ENCODE data around the gene TMUB2.

Gene TMUB2

GRCh38 chr17:44205962-44206824, 19.4 kb downstream of the TMUB2 start:
- DNase-seq = no peak

GRCh38 chr17:44206825-44207155, 20.0 kb downstream of the TMUB2 start:
- no peak for DNase-seq

GRCh38 chr17:44207319-44207718, 20.5 kb downstream of the TMUB2 start:
- no peak for DNase-seq

- DNase-seq = no peak
Measured at GRCh38 chr17:44207743-44208142, 21.0 kb downstream of the TMUB2 start.

DNA sequence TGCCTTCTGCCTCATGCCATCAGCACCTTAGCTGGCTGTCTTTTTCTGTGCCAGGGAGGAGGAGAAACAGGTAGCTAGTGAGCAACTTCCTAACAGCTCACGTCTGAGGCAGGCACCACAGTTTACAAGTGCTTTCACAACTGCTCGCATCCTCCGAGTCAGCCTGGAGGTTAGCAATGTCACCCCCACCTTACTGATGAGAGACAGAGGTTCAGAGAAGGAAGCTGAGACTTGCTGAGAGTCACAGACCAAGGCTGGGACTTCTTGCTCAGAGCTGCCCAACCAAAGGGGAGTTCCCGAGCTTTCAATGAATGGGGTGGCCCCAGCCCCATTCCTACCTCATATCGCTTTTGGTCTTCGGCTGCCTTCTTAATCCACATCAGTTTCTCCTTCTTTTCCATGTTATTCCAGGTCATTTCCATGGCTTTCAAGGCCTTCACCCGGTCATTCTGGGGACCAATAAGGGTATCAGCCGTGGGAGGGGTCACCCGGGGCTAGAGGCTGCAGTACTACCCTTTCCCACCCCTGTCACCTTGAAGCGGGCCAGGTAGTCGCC, 23.1 kb downstream of the TMUB2 start:
- DNase-seq = no peak

GRCh38 chr17:44210342-44211192, 23.8 kb downstream of the TMUB2 start:
- peak; percentile 86 for DNase-seq

DNA sequence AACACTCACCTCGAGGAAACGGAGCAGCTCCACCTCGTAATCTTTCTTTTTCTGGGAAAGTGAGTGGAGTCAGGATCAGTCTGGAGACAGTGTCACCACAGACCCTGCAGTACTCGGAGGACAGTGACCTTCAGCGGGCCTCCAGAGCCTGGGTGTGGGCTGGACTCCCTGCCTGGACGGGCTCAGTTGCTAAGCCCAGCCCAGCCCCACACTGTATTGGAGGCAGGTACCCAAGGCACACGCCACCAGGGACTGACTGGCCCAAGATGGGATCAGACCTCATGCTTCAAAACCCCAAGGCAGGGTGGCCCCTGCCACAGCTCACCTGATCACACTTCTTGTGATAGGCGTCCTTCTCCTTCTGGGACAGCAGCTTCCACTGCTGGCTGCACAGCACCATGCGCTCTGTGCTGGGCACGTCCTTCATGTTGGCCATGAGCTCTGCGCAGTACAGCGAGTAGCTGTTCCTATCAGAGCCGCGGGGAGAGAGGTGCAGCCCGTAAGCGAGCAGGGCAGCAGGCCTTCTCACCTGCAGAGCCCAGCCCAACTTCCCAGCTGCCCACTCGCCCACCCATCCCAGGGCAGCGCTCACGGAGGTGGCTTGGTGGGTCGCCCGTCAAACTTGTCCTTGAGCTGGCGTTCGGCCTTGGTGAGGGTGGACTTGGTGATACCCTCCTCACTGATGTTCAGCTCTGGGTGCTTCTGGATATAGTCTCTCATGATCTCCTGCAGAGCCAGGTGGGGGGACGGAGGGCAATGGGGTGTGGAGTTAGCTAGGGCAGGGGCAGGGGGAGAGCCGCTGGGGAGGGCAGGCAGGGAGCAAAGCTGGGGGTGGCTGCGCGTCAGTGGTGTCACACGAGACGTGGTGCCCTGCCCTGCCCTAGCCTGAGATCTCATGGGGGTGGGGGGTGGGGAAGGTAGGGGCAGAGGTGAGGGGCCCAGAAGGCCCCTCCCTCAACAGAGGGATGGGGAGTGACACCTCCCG, 24.8 kb downstream of the TMUB2 start:
- DNase-seq = no peak

- DNase-seq = no peak
Measured at GRCh38 chr17:44212507-44213402, 26.0 kb downstream of the TMUB2 start.

DNA sequence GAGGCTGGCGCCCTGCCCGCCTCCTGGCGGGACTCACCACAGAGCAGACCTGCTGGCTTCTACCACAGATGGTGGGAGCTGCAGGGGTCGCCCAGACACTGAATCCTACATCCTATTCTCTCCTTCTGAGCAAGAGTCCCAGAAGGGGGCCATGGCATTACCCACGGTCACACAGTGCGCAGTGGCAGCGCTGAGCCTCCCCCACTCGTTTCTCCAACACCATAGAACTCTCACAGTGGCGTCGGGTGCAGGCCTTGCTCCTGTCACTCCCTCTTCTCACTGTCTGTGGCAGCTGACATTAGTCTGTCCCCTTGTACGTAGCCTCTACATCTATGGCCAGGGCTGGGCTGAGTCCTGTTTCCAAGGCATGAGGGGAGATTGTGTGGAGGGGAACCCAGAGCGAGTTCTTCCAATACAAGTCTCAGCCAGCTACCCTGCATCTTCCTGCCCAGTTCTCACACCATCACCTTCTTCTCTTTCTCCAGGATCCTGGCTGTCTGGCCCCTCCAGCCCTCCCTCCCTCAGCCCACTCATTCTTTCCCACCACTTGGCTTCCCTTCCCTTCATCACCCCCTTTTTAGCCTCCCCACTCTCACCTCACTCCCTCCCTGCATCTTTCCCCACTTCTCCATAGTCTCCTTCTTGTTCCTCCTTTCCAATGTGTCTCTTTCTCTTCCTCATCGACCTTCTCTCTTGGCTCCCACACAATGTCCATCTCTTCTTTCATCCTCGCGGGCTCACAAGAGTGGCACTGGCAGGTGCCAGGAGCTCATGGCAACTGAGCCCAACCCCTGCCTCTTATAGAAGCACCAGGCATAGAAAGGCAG, 26.8 kb downstream of the TMUB2 start:
- no peak for DNase-seq

GRCh38 chr17:44214230-44214494, 27.4 kb downstream of the TMUB2 start:
- DNase-seq = no peak

GRCh38 chr17:44214896-44215295, 28.1 kb downstream of the TMUB2 start:
- DNase-seq = no peak

DNA sequence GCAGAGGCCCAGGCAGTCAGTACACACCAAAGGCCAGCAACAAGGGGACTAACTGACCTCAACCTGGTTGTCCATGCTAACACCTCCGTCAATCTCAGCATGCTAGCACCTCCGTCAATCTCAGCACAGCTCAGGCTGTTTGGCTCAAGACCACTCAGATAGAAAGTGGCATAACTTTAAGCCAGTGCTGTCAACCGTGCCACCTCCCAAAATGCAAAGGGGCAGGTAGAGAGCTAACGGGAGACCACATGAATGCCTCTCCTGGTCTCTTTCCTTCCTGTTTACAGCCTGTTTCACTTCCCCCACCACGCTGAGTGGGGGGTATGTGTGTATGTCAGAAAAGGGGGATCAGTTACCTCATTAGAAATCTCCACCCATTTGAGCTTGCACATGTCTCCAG, 29.4 kb downstream of the TMUB2 start:
- DNase-seq = no peak

GRCh38 chr17:44216694-44217093, 29.9 kb downstream of the TMUB2 start:
- no peak for DNase-seq

- DNase-seq = no peak
Measured at GRCh38 chr17:44217738-44218343, 31.1 kb downstream of the TMUB2 start.

DNA sequence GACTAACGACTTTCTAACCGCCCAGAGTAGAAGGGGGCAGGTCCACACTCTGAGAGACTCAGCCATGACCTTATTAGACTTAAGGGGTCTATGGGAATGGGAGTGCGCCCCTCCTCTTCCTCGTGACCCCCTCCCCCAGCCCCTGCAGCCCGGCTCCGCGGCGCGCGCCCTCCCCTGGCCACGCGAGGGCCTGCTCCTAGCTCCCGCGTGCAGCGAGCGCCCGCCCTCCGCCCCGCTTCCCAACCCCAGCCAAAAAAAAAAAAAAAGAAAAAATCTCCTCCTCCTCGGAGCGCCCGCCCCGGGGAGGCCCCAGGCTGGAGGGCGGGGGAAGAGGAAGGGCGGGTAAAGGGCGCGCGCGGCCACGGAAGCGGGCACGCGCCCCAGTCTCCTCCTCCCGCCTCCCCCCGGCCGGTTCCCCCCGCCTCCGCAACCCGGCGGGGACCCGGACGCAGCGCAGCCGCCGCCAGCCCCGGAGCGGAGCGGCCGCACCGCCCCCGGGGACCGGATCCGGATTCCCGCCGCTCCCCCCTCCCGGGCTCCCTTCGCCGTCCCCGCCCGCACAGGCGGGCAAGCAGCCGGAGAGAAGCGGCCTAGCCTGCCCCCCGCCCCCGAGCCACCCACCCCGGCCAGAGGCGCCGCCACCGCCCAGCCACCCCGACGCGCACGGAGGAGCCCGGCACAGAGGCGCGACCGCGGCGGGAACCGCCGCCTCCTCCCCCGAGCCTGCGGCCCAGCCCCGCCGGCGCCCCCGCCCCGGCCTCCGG, 31.8 kb downstream of the TMUB2 start:
- peak; percentile 89 for DNase-seq

DNA sequence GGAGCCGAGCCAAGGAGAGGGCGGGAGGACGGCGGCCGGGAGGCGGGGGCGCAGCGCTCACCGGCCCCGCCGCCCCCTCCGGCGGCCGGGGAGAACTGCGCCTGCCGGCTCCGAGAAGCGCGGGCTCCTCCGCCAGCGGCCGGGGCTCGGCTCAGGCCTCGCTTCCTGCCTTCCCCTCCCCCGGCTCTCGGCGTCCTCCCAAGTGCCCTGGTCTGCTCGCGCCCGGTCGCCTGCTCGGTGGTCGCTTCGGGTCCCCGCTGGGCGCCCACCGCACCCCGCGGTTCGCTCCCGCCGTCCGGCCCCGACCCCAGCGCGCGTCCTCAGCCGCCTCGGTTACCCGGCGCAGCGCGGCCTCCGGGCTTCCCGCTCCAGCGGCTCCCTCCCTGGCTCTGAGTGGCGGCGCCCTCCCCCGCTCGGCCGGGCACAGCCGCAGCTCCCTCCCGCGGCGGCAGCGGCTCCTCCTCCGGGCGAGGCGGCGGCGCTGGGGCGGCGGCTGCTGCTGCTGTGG, 32.4 kb downstream of the TMUB2 start:
- DNase-seq = peak; percentile 28

DNA sequence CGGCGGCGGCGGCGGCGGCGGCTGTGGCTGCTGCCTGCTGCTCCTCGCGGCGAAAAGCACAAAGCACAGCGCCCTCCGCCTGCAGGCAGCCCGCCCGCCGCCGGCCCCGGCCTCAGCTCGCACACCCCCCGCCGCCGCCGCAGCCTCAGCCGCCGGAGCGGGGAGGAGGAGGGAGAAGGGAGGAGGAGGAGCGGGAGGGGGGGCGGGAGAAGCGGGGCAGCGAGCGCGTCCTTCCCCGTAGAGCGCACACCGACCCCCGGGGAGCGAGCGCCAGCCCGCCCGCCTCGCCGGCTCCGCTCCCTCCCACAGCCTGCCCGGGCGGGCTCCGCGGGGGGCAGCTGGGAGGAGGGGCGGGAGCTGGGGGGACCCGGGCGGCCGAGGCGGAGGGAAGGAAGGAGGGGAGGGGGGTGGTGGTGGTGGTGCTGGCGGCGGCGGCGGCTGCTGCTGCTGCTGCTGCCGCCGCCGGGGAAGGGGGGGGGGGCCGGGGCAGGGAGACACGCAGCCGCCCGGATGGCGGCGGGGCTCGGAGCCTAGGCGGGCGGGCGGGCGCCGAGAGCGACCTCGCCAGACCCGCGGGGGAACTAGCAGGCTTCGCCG, 32.9 kb downstream of the TMUB2 start, which contains the start of gene UBTF:
Gene UBTF, minus strand, starts transcription at position 60 of the 597 bp plus-strand sequence. CDS start 1,446 bp downstream, outside the sequence.
- DNase-seq = peak; percentile 32

DNA sequence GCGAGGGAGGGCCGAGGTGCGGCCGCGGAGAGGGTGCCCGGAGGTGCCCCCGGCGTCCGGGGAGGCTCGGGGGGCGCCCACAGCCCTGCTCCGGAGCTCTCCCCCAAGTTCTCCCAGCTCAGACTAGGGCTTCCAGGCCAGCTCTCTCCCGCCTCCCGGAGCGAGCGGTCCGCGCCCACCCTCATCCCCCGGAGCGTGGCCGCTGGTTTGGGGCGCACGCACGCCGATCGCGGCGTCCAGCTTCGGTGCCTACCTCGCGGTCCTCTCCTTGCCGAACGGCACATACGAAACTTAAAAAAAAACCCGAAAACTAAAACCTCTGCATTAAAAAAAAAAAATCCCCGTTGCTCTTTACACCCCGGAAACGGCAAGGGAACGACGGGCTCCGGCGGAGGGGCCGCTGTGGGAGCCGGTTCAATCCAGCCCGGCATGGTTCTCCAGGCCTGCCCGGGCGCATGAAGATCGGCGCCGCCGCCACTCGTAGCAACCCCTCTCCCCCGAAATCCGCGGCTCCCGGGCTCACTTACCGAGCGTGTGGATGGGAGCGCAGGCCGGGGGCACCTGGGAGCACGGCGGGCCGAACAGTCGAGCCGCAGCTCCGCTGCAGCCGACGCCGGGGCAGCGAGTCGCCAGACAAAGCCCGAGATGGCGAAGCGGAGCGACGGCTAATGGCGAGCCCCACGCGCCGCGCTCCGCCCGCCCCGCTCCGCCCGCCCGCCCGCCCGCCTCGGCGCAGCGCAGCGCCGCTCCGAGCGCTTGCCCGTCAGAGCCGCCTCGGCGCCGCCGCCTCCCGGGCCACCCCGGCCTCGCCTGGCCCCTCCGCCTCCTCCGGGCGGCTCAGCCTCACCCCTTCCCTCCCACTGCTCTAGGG, 33.7 kb downstream of the TMUB2 start:
- no peak for DNase-seq
